ENCODE results near the gene COL25A1. TPM values are rescaled to one million over a fixed set of nuclear protein-coding genes. Genes with fewer than 3 reads are reported as not detected.

The COL25A1 gene
- total RNA-seq, 1 donor from 2014 or later, result 3.9 TPM

DNA sequence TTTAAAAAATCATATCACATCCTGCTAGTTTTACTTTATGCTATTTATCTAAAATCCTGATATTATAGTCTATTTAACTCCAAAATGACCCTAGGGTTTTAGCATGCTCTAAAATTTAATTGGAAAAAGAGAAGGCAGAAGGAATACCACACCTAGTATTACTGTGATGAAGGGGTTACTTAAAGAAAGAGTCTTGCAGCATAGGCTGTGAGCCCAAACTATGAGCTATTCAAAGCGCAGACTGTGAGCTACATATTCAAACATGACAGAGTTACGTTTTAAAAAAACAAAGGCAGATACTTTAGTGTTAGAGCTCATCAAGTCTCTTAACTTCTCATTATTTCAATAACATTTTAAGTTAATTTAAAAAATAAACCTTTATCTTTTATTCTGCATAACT lies 291.9 kb downstream of the COL25A1 start:
- H3K4me3 Mint-ChIP-seq (ENCODE audit: low read depth), result no peak overlapping the region
- no peaks in the 10 kb centered on the region for H3K36me3 Mint-ChIP-seq (ENCODE audit: insufficient read depth)
- TF ChIP-seq CTCF (IDR thresholded peaks at IDR 0.05; ENCODE audit: unreplicated experiment), result no peak
- no peak for DNase-seq (ENCODE audit: low spot score, unreplicated experiment)
- H3K9me3 Mint-ChIP-seq (ENCODE audit: low read depth), result no peaks in the 10 kb centered on the region
- no peak overlapping the region for H3K27ac Mint-ChIP-seq
- no peaks in the 10 kb centered on the region for H3K27me3 Mint-ChIP-seq
- H3K4me1 Mint-ChIP-seq (ENCODE audit: low read depth), result peaks cover 4% of the 10 kb centered on the region

DNA sequence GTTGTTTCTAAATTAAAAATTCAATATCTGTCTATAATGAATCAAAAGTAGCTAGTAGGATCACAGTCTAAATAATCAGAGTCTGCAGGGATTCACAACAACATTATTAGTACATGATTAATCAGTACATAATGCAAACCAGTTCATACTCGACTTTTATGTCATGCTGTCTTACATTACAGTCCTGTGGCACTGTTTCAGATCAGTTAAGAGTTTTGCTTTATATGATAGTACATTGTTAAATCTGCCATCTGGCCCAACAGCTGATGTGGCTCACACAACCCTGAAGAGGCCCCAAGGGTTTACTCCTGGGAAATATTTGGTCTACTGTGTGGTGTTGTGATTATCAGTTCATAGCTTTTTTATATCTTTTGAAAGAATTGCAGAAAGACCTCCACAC lies 292.5 kb downstream of the COL25A1 start:
- H3K4me3 Mint-ChIP-seq (ENCODE audit: low read depth), result no peak overlapping the region
- H3K27me3 Mint-ChIP-seq, result no peaks in the 10 kb centered on the region
- no peaks in the 10 kb centered on the region for H3K4me1 Mint-ChIP-seq (ENCODE audit: low read depth)
- no peaks in the 10 kb centered on the region for H3K9me3 Mint-ChIP-seq (ENCODE audit: low read depth)
- TF ChIP-seq CTCF (IDR thresholded peaks at IDR 0.05; ENCODE audit: unreplicated experiment), result no peak
- no peak overlapping the region for H3K27ac Mint-ChIP-seq
- DNase-seq (ENCODE audit: low spot score, unreplicated experiment), result no peak
- no peaks in the 10 kb centered on the region for H3K36me3 Mint-ChIP-seq (ENCODE audit: insufficient read depth)

- Mint-ChIP-seq H3K27me3 (no peaks in the 10 kb centered on the region), H3K4me1 (ENCODE audit: low read depth) (no peaks in the 10 kb centered on the region), H3K36me3 (ENCODE audit: insufficient read depth) (no peaks in the 10 kb centered on the region), H3K27ac (no peak overlapping the region), H3K9me3 (ENCODE audit: low read depth) (no peaks in the 10 kb centered on the region), H3K4me3 (ENCODE audit: low read depth) (no peak overlapping the region)
- no peak for TF ChIP-seq CTCF (IDR thresholded peaks at IDR 0.05; ENCODE audit: unreplicated experiment)
- no peak for DNase-seq (ENCODE audit: low spot score, unreplicated experiment)
Observed at GRCh38 chr4:109007976-109008375, 294.5 kb downstream of the COL25A1 start.

DNA sequence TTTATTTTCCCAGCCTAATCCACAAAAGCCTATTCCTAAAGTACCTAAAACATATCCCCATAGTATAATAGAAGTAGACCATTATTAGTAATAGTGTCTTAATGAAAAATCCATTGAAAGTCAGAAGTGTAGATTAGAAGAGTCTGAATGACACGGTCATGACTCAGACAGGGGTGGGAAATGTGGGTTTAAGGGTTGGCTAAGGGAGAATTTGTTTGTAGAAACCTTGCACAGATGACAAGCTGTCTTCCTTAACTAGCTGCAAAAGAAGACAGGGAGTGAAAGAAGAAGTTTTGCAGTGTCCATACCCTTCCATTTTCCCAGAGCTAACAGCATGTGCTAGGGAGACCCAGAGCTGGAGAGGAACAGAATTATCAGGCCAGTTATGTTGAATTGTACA lies 296.9 kb downstream of the COL25A1 start:
- Mint-ChIP-seq H3K4me1 (ENCODE audit: low read depth) (no peaks in the 10 kb centered on the region), H3K36me3 (ENCODE audit: insufficient read depth) (no peaks in the 10 kb centered on the region), H3K27me3 (no peaks in the 10 kb centered on the region), H3K27ac (no peak overlapping the region), H3K9me3 (ENCODE audit: low read depth) (no peaks in the 10 kb centered on the region), H3K4me3 (ENCODE audit: low read depth) (no peak overlapping the region)
- no peak for TF ChIP-seq CTCF (IDR thresholded peaks at IDR 0.05; ENCODE audit: unreplicated experiment)
- no peak for DNase-seq (ENCODE audit: low spot score, unreplicated experiment)

- Mint-ChIP-seq H3K9me3 (ENCODE audit: low read depth) (no peaks in the 10 kb centered on the region), H3K4me1 (ENCODE audit: low read depth) (no peaks in the 10 kb centered on the region), H3K4me3 (ENCODE audit: low read depth) (no peak overlapping the region), H3K27ac (no peak overlapping the region), H3K27me3 (no peaks in the 10 kb centered on the region), H3K36me3 (ENCODE audit: insufficient read depth) (no peaks in the 10 kb centered on the region)
- TF ChIP-seq CTCF (IDR thresholded peaks at IDR 0.05; ENCODE audit: unreplicated experiment), result no peak
- DNase-seq (ENCODE audit: low spot score, unreplicated experiment), result no peak
Observed at GRCh38 chr4:109004418-109004817, 298.0 kb downstream of the COL25A1 start.
